NCI-H2171 treated with DMSO at 0.1 percent for 48 hours (cell line): ENCODE data around the gene RPS6KA3.

Experiments
- DNase-seq: peaks from one replicate; lab custom pipeline; 2025; lab: John Stamatoyannopoulos, UW

Gene RPS6KA3

GRCh38 chrX:20266810-20267606 lies at the start of gene RPS6KA3:
TSS of gene RPS6KA3 (minus strand) at chrX:20266909. CDS start at chrX:20266632, 277 bp downstream.
- peak; percentile 82 for DNase-seq

DNA sequence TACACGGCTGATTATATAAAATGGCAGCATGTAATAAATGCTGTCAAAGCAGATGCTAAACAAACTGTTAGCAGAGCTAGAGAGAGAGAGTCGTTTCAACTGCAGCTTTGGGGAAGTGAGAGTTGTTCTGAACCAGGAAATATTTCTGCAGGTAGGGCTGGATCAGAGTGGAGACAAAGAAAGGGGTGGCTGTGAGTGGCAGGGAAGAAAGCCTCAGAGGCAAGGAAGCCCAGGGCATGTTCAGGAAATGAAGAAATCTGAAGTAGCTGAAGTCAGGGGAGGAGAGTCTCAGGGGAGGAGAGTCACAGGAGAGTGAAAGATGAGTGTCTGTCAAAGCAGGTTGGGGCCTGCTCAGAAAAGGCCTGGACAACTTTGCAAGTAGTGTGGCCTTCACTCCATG lies 48.4 kb upstream of the RPS6KA3 start:
- DNase-seq, result peak; percentile 57

GRCh38 chrX:20313899-20314298 lies 47.2 kb upstream of the RPS6KA3 start:
- DNase-seq, result no peak

DNA sequence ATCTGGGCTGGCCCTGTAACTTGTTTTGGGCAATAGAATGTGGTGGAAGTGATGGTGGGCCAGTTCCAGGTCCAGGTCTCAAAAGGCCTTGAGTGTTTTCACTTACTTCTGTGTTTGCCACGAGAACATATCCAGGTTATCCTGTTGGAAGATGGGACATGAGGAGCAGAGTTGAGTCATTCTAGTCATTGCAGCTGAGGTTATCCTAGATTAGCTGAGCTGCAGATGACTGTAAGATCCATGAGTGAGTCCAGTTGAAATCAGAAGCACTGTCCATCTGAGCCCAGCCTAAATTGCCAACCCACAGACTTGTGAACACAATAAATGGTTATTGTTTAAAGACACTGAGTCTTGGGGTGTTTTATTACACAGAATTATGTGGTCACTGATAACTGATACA lies 45.3 kb upstream of the RPS6KA3 start:
- DNase-seq, result no peak

- no peak for DNase-seq
Measured at GRCh38 chrX:20311505-20311904, 44.8 kb upstream of the RPS6KA3 start.

DNA sequence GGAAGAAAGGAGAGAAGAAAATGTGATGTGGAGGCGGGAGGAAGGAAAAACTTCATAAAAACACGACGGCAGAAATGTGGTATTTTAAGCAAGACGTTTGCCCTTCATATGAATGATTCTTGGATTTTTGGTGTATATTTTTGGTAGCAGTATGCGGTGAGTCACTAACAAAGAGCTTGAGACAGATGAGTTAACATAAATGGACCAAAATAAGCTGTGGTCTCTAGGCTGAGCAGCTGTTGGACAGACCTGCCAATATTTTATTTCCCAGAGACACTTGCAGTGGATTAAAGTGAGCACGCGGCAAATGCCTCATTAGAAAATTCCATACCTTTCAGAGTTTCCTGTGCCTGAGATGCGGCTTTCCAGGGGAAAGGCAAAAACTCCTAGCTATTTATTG lies 43.1 kb upstream of the RPS6KA3 start:
- DNase-seq, result no peak

DNA sequence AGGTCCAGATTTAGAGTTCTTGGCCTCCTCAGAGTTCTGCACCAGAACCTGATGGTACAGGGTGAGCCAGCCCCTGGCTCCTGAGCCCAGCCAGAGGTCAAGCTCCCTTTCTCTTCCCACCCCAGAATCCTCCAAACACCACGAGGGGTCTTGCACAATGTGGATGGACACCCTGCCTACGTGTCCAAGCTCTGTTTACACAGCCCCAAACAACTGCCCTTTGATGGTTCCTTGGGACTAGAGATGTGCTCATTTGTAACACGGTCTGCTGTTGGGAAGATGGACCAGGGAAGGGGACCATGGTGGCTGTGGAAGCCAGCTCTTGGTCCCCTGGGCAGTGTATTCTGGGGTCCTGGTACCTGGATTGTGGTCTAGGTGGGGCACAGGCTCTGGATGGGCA lies 40.0 kb upstream of the RPS6KA3 start:
- DNase-seq, result no peak

DNA sequence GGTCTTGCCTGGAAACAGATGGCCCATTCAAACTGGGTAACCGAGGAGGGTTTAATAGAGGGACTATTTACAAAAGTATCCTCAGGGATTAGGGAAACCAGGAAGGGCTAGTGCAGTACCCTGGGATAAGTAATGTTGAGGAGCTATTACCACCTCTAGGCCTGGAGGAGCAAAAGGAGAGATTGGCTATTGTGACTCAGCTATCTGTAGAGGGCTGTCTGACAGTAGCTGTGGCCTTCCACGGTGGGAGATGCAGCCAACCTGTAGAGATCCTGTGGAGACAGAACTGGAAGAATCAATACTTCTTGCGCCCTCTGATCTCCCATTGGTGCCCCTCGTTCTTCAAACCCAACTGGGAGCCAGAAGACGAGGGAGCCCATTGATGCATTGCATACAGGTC lies 34.1 kb upstream of the RPS6KA3 start:
- DNase-seq, result no peak

DNA sequence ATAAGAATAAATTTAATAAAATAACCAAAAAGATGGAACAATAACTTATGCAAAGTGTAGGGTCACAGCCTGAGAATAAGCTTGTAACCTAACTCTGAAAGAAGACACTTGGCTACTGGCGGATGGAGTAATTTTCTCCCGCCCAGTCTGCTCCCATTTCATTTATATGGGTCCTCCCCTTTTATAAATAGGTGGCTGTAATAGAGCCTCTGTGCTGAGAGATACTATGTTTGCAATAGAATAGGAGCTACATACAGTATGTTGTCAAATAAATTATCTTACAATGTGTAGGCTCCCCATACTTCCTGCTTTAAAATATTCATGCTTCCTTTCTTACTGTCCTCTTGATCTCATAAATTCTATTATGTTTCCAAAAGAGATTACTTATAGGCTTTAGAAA lies 28.2 kb upstream of the RPS6KA3 start:
- DNase-seq, result no peak

DNA sequence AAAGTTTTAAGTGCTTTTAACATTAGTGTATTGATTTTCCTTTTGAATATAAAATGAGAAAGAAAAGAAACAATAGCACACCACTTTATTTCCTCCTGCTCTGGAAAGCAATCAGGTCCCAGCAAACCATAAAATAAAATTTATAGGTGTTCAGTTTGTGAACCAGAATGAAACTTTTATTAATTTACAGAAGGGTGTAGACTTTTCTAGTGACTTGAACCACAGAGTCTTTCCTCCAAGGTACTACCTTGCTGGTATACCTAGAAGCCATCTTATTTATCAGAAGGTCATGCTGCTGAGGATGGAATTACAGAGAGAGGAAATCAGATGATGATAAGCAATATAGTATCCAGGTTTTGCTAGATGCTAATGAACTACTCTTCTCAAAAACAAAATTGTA lies 27.6 kb upstream of the RPS6KA3 start:
- no peak for DNase-seq

DNA sequence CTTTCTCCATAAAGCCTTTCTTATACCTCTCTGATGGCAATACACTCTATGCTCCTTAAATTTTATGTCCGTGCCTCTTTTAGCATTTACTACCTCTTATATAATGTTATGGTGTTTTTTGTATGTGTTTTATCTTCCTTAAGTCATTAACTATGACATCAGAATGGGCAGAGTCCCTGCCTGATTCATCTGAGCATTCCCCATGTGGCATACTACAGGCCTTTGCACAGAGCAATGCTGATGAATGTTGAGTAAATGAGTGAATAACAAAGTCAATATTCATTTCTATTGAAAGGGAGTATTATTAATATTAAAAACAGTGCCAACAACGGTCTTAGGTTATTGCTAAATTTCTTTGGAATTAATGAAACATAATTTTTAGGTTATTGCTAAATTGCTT lies 18.8 kb upstream of the RPS6KA3 start:
- DNase-seq, result no peak

DNA sequence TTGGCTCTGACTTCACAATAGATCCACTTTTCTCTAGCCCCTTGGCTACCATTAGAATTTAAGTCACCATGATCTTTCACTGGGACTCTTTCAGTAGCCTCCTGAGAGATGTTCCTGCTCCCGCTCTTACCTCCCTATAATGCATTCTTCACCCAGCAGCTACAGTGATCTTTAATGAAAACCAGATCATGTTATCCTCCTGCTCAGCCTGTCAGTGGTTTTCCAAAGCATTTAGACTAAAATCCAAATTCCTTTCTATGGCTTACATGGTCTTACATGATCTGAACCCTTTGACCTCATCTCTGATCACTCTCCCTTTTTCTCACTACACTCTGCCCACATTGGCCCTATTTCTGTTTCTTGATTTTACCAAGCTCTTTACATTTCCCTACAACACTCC lies 18.3 kb upstream of the RPS6KA3 start:
- DNase-seq, result no peak

GRCh38 chrX:20284444-20284843 lies 17.7 kb upstream of the RPS6KA3 start:
- DNase-seq, result no peak

- no peak for DNase-seq
Measured at GRCh38 chrX:20280938-20281337, 14.2 kb upstream of the RPS6KA3 start.

DNA sequence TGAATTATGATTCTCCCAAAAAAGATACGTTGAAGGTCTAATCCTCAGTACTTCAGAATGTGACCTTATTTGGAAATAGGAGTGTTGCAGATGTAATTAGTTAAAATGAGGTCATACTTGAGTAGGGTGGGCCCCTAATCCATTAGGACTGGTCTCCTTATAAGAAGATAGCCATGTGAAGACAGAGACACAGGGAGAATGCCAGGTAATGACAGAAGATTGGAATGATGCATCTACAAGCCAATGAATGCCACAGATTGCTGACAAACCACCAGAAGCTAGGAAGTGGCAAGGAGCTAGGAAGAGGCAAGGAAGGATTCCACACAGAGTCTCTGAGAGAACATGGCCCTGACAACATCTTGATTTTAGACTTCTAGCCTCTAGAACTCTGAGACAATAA lies 7.4 kb upstream of the RPS6KA3 start:
- no peak for DNase-seq

DNA sequence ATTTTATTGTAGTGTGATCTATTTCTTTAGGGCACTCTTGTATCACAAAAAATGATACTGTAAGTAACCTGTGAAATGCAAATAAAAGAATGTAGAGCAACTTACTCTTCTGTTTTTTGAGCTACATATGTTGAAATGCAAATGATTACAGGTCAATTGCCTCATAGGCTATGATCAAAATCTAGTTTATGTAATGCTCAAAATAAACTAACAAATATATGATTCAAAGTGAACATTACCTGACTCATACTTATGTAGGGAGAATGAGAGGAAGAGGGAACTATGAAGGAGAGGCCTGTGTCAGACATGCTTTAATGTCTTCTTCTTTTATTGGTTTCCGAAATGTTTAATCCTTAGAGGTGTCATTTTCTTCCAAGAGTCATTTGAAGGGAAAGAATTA lies 5.0 kb upstream of the RPS6KA3 start:
- DNase-seq, result no peak

DNA sequence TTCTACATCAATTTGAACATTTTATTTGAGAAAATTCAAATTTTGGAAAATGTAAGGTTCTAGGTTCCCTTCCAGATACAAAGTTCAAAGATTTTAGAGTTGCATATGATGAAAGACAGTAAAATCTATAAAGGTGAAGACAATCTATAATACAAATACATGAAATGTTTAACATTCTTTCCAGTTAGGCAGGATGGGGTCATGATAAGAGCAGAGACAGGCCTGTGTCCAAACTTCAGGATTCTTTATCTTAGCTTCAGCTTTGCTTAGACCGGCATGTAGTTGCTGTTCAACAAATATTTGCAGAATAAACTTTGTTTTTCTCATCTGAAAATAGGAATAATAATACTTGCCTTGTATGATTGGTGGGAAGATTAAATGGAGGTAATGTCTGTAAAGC lies 4.5 kb upstream of the RPS6KA3 start:
- DNase-seq, result no peak

GRCh38 chrX:20270562-20270890 lies 3.8 kb upstream of the RPS6KA3 start:
- DNase-seq, result no peak

DNA sequence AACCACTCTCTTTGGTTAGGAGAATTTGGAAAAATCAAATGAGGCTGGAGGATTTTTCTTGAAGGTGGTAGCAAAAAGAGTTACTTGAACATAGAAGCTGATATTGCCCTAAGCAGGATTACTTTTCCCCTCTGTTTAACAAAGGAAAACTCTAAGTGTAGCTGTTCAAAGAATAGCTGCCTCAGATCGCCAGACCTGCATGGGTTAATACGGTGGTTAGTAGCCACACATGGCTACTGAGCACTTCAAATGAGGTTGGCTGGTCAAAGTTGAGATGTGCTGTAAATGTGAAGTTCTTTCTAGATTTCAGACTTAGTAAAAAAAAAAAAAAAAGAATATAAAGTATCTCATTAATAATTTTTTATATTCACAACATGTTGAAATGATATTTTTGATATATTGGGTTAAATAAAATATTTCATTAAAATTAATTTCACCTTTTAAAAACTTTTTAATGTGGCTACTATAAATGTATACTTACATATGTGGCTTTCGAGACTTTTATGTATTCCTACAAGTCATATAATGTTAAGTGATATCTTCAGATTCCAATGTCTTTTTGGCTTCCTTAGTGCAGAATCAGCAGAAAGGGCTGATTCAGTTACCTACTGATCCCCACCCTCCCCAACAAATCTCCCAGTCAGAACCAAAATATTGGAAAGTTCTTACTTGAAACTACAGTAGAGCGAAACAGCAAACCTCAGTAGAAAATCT lies 3.3 kb upstream of the RPS6KA3 start:
- no peak for DNase-seq

- peak; percentile 51 for DNase-seq
Measured at GRCh38 chrX:20267931-20268701, 1.4 kb upstream of the RPS6KA3 start.

- DNase-seq, result no peak
Measured at GRCh38 chrX:20267607-20267930, 860 bp upstream of the RPS6KA3 start.

DNA sequence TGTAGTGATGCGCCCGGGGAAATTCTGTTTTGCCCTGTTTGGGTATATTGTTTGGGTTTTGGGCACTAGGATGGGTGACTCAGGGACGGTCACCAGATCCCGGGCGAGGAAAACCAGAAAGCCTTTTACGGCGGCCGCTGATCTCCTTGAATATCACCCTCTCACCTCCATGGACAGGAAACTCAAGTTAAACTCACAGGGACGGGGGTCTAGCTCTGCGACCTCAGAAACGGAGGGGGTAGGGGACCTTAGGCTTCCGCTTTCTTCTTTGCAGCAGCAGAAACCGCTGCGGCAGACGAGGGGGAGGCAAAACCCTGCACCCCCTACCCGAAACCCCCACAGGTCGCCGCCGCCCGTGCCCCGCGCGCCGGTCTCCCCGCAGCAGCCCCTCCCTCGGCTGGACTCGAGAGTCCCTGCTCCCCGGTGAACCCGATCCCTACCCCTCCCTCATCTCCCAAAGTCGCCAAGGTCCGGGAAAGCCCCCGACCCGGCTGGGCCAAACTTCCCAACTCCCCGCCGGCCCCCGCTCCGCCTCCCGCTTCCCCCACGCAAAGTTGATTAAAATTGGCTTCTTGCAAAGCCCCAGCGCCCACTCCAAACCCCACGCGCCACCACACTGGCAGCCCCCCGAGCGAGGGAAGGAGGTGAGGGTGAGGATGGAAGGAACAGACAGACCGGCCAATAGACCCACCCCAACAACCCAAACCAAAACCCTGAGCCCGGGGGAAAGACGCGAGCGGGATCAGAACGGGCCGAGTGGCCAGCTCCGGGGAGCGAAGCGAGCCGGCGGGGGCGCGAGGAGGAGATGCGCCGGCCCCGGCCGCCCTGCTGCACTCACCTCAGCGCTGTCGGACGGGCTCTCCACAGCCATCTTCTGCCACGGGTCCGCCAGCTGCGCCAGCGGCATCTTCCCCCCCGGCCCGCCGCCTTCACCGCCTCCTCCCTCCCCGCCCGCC lies 705 bp downstream of the RPS6KA3 start:
- DNase-seq, result peak; percentile 26
